ENCODE measurements around the gene WWOX.

GRCh38 chr16:78640886-78641285, 541.4 kb downstream of the WWOX start:
- TF ChIP-seq CTCF (IDR thresholded peaks at IDR 0.05; ENCODE audit: low read depth, low read length) = no peak
- TF ChIP-seq, protein P1, sequence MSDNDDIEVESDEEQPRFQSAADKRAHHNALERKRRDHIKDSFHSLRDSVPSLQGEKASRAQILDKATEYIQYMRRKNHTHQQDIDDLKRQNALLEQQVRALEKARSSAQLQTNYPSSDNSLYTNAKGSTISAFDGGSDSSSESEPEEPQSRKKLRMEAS (IDR thresholded peaks at IDR 0.05; ENCODE audit: low read depth, low read length) = no peak

Data from NB4 (cell line).